Activated naive CD4-positive, alpha-beta T cell treated with anti-CD3 and anti-CD28 coated beads, Interleukin-2, amount 10 ng/mL, durations not matched to agents 7 days and 5 days (primary cell): Measurements from ENCODE around the gene MGAT4C.
"Not testable (repeated sequence)": the region's sequence is repeated elsewhere in the genome, so short reads cannot be mapped to it uniquely, and the experiment has no call there.

Experiments used
- CTCF ChIA-PET: fragments of 350-600 bp; sonication (Branson Sonifier 250); formaldehyde crosslinking; loops from one replicate; lab custom pipeline; 2021; ENCODE audit warnings: antibody characterized with exemption; lab: Charles Lee
- DNase-seq: peaks from one replicate; pipeline ENCODE4 v3.0.0-alpha.2; 2020
- H3K27ac Mint-ChIP-seq: one replicate; pipeline ENCODE4 v1.8.0; 2021; ENCODE audit warnings: mild to moderate bottlenecking, moderate library complexity, mixed read lengths
- H3K27me3 Mint-ChIP-seq: one replicate; pipeline ENCODE4 v1.8.0; 2021; ENCODE audit warnings: mild to moderate bottlenecking, mixed read lengths
- H3K36me3 Mint-ChIP-seq: one replicate; pipeline ENCODE4 v1.8.0; 2021; ENCODE audit warnings: mixed read lengths
- H3K4me1 Mint-ChIP-seq: one replicate; pipeline ENCODE4 v1.8.0; 2021; ENCODE audit warnings: mixed read lengths
- H3K4me3 Mint-ChIP-seq: one replicate; pipeline ENCODE4 v1.8.0; 2021; ENCODE audit warnings: mild to moderate bottlenecking, moderate library complexity, mixed read lengths
- H3K9me3 Mint-ChIP-seq: one replicate; pipeline ENCODE4 v1.8.0; 2021; ENCODE audit warnings: mixed read lengths

The MGAT4C gene

DNA sequence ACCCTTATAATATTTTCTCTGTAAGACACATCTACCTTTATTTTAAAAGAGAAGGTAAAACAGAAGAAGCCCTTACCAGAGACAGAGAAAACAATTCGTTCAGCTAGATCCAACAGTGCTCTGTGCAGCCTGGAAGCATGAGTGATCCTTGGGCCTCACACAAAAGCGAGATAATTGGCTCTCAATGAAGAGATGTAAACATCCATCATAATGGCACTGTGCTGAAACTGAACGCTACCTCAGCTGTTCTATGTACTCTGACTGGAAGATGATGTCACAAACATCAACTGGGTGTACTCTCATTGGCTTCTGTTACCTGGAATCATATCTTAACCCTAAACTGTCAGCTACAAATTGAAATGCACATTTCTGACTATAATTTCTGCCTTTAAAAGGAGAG lies at the start of gene MGAT4C:
TSS of gene MGAT4C (minus strand) at position 229 of the 400 bp plus-strand sequence.
- CTCF ChIA-PET: interaction anchor here (0.7 kb wide), 1 partner anchor 442 kb away, joined by 3 read pairs; no protein-coding TSS in a partner anchor
- no peaks in the 10 kb centered on the region for H3K36me3 Mint-ChIP-seq
- no peak within 1 kb of the TSS for H3K4me3 Mint-ChIP-seq
- no peak for DNase-seq
- no peaks in the 10 kb centered on the region for H3K27me3 Mint-ChIP-seq
- H3K4me1 Mint-ChIP-seq: no peaks in the 10 kb centered on the region
- H3K9me3 Mint-ChIP-seq: no peaks in the 10 kb centered on the region
- no peak within 1 kb of the TSS for H3K27ac Mint-ChIP-seq

DNA sequence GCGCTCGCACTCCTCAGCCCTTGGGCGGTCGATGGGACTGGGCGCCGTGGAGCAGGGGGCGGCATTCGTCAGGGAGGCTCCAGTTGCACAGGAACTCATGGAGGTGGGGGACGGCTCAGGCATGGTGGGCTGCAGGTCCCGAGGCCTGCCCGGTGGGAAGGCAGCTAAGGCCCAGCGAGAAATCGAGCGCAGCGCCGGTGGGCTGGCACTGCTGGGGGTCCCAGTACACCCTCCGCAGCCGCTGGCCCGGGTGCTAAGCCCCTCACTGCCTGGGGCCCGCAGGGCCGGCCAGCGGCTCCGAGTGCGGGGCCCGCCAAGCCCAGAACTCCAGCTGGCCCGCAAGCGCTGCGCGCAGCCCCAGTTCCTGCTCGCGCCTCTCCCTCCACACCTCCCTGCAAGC lies 40.2 kb upstream of the MGAT4C start:
- H3K4me1 Mint-ChIP-seq, DNase-seq, H3K9me3 Mint-ChIP-seq, H3K36me3 Mint-ChIP-seq, H3K27me3 Mint-ChIP-seq, H3K27ac Mint-ChIP-seq, H3K4me3 Mint-ChIP-seq, CTCF ChIA-PET: not testable (repeated sequence)

DNA sequence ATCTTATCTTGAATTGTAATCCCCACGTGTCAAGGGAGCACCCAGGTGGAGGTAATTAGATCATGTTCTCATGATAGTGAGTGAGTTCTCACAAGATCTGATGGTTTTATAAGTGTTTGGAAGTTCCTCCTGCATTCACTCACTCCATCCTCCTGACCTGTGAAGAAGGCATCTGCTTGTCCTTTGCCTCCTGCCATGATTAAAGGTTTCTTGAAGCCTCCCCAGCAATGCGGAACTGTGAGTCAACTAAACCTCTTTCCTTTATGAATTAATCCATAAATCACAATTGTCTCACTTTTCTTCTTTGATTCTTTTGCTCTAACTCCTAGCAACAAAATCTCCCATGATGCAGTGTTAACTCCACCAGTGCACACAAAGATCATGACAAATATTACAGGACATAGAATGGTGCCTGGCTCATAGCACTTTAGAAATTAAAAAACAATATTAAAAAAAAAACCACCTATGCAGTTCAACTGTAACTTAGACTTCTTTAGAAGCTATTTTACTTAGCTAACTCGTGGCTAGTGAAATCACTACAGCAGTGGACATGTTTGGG lies 37.6 kb upstream of the MGAT4C start:
- Mint-ChIP-seq H3K9me3 (peaks cover 9% of the 10 kb centered on the region), H3K36me3 (no peaks in the 10 kb centered on the region), H3K4me3 (no peak overlapping the region), H3K4me1 (no peaks in the 10 kb centered on the region), H3K27ac (no peak overlapping the region), H3K27me3 (no peaks in the 10 kb centered on the region)
- DNase-seq: no peak
- CTCF ChIA-PET: no interaction called here

DNA sequence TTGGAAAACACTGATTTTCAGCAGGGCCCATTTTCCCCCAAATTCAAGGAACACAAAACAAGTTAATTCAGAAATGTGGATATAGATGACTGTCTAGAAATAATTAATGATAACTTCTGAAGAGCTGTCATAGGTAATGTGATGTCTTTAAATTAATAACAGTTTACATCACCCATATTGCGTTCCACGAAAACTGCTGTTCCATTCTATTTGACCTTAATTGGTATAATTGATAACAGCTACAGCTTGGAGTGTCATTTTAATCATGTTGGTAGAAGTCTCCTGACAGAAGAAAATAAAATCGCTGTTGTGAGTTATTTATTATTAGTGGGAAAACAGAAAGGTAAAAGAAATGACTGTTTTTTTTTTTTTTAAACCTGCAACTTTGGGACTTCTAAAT lies 36.3 kb upstream of the MGAT4C start:
- no peaks in the 10 kb centered on the region for H3K4me1 Mint-ChIP-seq
- H3K9me3 Mint-ChIP-seq: peaks cover 9% of the 10 kb centered on the region
- DNase-seq: no peak
- no peak overlapping the region for H3K27ac Mint-ChIP-seq
- no peaks in the 10 kb centered on the region for H3K27me3 Mint-ChIP-seq
- H3K4me3 Mint-ChIP-seq: no peak overlapping the region
- CTCF ChIA-PET: no interaction called here
- no peaks in the 10 kb centered on the region for H3K36me3 Mint-ChIP-seq

DNA sequence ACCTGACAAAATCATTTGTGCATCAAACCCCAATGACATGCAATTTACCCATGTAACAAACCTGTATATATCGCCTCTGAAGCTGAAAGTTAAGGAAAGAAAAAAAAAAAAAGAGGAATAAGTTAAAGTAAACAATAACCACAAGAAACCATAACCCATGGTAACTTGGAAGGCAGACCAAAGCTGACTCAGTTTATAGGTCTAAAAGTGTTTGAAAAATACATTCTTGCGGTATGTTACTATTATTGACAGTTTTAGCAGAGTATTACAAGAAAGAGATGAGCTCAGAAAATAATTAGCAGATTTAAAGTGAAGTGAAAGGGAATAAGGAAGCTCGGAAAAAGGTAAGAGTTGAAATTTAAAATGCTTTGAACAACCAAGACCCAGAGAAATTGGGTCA lies 34.4 kb upstream of the MGAT4C start:
- H3K4me1 Mint-ChIP-seq: no peaks in the 10 kb centered on the region
- CTCF ChIA-PET: no interaction called here

DNA sequence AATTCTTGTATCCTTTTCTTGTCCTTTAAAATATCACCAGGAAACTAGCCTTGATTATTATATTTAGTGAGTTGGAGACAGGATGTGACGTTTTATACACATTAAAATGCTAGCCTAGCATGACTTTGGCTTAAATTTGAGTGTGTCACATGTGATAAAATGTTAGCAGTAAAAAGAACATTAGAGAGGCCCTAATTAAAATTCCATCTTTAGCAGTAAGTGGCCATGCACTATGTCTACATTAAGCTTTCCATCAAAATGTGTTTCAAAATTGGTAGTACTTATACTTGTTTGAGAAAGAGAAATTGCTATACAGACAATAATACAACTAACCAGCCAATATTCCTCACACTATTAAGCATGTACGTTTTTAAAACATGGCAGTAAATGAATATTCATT lies 29.9 kb upstream of the MGAT4C start:
- Mint-ChIP-seq H3K4me3 (no peak overlapping the region), H3K4me1 (no peaks in the 10 kb centered on the region), H3K36me3 (no peaks in the 10 kb centered on the region), H3K27ac (no peak overlapping the region), H3K9me3 (peaks cover 3% of the 10 kb centered on the region), H3K27me3 (no peaks in the 10 kb centered on the region)
- CTCF ChIA-PET: no interaction called here
- no peak for DNase-seq

More for the DNA sequence above, 34.4 kb upstream of the MGAT4C start:
- Mint-ChIP-seq H3K27me3 (no peaks in the 10 kb centered on the region), H3K4me3 (no peak overlapping the region), H3K9me3 (peaks cover 9% of the 10 kb centered on the region), H3K36me3 (no peaks in the 10 kb centered on the region), H3K27ac (no peak overlapping the region)
- no peak for DNase-seq

DNA sequence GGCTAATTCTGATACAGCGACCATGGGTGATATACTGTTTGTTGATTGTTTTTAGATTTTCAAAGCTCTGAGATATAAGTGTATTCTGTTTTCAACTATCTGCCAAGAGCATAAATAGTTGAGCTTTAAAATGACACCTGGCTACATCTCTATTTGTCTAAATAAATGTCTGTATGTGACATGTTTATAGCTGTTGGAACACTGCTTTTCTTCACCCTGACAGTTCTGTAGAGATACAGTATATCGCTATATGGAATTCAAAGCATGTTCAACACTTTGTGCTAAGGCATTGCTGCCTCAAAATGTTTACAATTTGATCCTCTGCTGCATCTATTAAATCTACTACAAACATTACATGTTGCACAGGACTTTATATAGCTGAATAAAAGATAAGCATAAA lies 27.4 kb upstream of the MGAT4C start:
- no peak for DNase-seq
- H3K27ac Mint-ChIP-seq: no peak overlapping the region
- H3K27me3 Mint-ChIP-seq: no peaks in the 10 kb centered on the region
- no peak overlapping the region for H3K4me3 Mint-ChIP-seq
- peaks cover 3% of the 10 kb centered on the region for H3K9me3 Mint-ChIP-seq
- CTCF ChIA-PET: no interaction called here
- H3K36me3 Mint-ChIP-seq: no peaks in the 10 kb centered on the region
- no peaks in the 10 kb centered on the region for H3K4me1 Mint-ChIP-seq

DNA sequence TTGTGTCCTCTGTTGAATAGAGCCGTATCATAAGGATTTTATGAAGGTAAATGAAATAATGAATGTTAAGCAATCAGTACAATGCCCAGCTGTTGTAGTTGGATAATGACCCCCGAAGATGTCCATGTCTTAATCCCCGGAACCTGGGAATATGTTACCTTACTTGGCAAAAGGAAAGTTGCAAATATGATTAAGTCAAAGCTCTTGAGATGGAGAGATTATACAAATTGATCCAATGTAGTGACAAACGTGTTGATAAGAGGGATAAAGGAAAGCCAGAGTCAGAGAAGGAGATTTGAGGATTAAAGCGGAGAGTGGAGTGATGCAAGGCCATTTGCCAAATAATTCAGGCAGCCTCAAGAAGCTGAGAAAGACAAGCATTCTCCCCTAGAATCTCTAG lies 19.2 kb upstream of the MGAT4C start:
- no peaks in the 10 kb centered on the region for H3K4me1 Mint-ChIP-seq
- peaks cover 11% of the 10 kb centered on the region for H3K9me3 Mint-ChIP-seq
- H3K4me3 Mint-ChIP-seq: no peak overlapping the region
- H3K27me3 Mint-ChIP-seq: no peaks in the 10 kb centered on the region
- no peaks in the 10 kb centered on the region for H3K36me3 Mint-ChIP-seq
- DNase-seq: no peak
- no peak overlapping the region for H3K27ac Mint-ChIP-seq
- CTCF ChIA-PET: no interaction called here

DNA sequence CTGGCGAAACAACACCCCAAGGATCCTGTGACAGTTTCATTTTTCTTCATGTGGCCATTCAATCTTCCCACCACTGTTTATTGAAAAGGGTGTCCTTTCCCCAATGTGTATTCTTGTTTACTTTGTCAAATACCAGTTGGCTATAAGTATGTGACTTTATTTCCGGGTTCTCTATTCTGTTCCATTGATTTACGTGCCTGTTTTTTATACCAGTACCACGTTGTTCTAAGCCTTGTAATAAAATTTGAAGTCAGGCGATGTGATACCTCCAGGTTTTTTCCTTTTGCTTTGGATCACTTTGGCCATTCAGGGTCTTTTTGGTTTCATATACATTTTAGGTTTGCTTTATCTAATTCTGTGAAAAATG lies 9.1 kb upstream of the MGAT4C start:
- H3K9me3 Mint-ChIP-seq: peaks cover 2% of the 10 kb centered on the region
- CTCF ChIA-PET: no interaction called here
- H3K4me3 Mint-ChIP-seq: no peak overlapping the region

DNA sequence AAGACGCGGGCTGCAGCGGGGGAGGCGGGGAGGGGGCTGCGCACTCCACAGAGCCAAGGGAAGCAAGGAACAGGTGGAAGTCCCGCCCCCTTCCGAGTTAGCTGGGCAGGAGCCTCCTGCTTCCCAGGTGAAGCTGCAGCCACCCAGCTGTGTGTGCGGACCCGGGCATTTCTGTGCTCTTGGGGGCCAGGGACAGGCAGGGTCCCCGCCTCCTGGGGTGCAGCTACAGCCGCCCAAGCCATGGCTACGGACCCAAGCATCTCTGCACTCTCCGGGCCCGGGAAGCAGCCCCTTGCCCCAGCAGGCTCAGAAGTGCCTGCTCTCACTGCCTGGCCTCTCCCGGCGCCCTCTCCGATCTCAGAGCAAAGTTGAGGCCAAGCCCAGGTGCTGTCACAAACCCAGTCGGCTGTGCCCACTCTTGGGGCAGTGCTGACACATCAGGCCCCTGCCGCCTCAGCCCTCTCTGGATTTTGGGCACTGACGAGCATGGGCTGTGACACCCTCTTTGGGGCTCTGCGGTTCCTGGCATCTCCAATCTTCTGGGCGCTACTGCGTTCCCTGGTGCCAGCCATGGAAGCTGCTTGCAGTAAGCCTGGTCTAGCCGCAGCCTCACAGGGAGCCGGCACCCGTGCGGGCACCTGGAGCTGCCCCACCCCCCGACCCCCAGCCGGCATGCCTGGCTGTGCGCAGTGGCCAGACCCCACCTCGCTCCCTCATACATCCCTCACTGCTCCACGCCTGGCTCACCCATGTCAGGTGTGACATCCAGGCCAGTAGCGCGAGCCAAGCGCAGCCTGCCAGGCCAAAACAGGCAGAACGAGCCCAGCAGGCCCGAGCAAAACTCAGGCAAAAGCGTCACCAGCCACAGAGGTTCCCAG lies 8.5 kb upstream of the MGAT4C start:
- H3K9me3 Mint-ChIP-seq: peaks cover 2% of the 10 kb centered on the region

More for the DNA sequence above, 9.1 kb upstream of the MGAT4C start:
- DNase-seq: no peak
- Mint-ChIP-seq H3K4me1 (no peaks in the 10 kb centered on the region), H3K27ac (no peak overlapping the region), H3K36me3 (no peaks in the 10 kb centered on the region), H3K27me3 (no peaks in the 10 kb centered on the region)

DNA sequence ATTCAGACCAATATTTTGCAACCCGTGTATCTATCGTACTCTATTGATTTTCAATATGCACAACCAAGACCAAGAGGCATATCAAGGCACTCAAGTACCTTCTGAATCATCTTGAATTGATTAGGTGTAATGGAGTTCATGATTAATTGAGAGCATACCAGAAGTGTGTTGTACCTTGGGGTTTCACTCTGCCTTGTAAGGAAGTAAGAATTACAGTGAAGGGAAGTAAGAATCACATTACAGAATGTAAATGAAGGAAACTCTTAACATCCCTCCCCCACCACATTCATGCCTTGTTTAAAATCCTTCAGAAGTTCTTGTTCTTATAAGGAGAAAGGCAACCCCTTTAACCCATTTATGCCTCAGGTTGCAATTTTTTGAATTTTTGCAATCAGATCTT lies 5.4 kb upstream of the MGAT4C start:
- CTCF ChIA-PET: no interaction called here
- no peak for DNase-seq
- peaks cover 2% of the 10 kb centered on the region for H3K9me3 Mint-ChIP-seq
- H3K4me3 Mint-ChIP-seq: no peak overlapping the region
- no peaks in the 10 kb centered on the region for H3K4me1 Mint-ChIP-seq
- no peaks in the 10 kb centered on the region for H3K36me3 Mint-ChIP-seq
- H3K27me3 Mint-ChIP-seq: no peaks in the 10 kb centered on the region
- no peak overlapping the region for H3K27ac Mint-ChIP-seq

More for the DNA sequence above, 8.5 kb upstream of the MGAT4C start:
- Mint-ChIP-seq H3K4me1 (no peaks in the 10 kb centered on the region), H3K36me3 (no peaks in the 10 kb centered on the region), H3K27ac (no peak overlapping the region), H3K27me3 (no peaks in the 10 kb centered on the region), H3K4me3 (no peak overlapping the region)
- no peak for DNase-seq
- CTCF ChIA-PET: no interaction called here

DNA sequence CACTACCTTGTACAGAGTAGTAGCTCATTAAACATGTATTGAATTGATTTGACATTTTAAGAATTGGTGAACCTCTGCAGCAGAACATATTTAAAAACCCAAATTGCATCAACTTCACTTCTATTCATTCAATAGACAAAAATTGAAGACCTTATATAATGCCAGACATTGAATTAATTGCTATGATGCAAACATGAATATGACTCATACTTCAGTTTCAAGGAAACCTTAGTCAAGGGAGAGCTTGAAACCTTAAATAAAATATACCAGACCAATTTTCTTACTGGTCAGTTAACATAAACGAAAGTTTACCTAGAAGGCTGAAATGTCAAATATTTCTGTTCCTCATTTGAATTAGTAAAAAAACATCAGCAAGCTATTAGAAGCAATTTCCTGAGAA lies 5.0 kb upstream of the MGAT4C start:
- H3K9me3 Mint-ChIP-seq: peaks cover 2% of the 10 kb centered on the region
- no peaks in the 10 kb centered on the region for H3K4me1 Mint-ChIP-seq
- H3K27me3 Mint-ChIP-seq: no peaks in the 10 kb centered on the region
- no peaks in the 10 kb centered on the region for H3K36me3 Mint-ChIP-seq
- no peak overlapping the region for H3K4me3 Mint-ChIP-seq
- H3K27ac Mint-ChIP-seq: no peak overlapping the region
- no peak for DNase-seq
- CTCF ChIA-PET: no interaction called here

DNA sequence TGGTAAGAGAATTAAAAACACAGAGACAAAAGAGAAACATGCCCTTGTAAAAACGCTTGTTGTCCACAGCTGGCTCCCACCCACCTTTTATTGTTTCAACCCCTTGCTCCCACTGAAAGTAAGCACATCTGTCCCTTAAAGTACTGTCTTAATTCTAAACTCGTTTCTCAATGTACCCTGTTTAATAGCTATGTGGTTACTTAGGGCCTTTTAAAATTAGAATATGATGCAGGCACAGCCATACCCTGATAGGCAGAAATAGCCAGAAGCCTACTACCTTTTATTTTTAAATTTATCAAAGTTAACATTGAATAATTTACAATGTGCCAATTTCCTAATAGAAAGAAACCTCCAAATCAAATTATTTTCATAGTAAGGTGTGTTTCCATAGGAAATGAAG lies 4.0 kb upstream of the MGAT4C start:
- CTCF ChIA-PET: no interaction called here
- no peaks in the 10 kb centered on the region for H3K4me1 Mint-ChIP-seq

DNA sequence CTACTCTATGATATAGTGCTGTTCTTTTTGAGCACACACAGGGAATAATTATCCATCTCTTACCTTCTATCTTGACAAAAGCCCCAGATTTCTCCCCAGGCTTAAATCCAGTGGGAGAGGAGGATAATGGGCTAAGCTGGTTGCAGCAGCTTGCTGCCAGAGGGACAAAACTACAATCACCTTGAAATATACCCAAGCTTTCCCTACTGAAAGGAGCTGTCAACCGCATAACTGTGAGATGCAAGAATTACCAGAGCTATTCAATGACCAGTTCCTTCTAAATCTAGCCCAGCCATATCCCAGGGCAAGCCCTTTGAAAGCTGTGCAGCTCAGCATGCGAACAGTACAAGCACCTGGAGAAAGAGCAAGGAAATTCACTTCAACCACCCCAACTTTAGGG lies 943 bp upstream of the MGAT4C start:
- CTCF ChIA-PET: no interaction called here
- Mint-ChIP-seq H3K9me3 (no peaks in the 10 kb centered on the region), H3K4me1 (no peaks in the 10 kb centered on the region)

More for the DNA sequence above, 4.0 kb upstream of the MGAT4C start:
- Mint-ChIP-seq H3K9me3 (no peaks in the 10 kb centered on the region), H3K4me3 (no peak overlapping the region), H3K36me3 (no peaks in the 10 kb centered on the region), H3K27me3 (no peaks in the 10 kb centered on the region), H3K27ac (no peak overlapping the region)
- DNase-seq: no peak

More for the DNA sequence above, 943 bp upstream of the MGAT4C start:
- no peak for DNase-seq
- Mint-ChIP-seq H3K27me3 (no peaks in the 10 kb centered on the region), H3K4me3 (no peak overlapping the region), H3K27ac (no peak overlapping the region), H3K36me3 (no peaks in the 10 kb centered on the region)
